K562 (cell line): ENCODE results near the gene PLXDC1. TPM values are rescaled to one million over a fixed set of nuclear protein-coding genes. Genes with fewer than 3 reads are reported as not detected.

ENCODE experiments used
- ATF3 ChIP-seq, 2 experiments: fragments of 450-650 bp in 1 of 2; sonication (generic) in 1 of 2; formaldehyde crosslinking in 1 of 2; IDR thresholded peaks in 1 of 2; conservative IDR thresholded peaks in 1 of 2; 2 replicates each; pipeline versions ENCODE4 v1.6.1 to v1.8.1; 2016 to 2023; ENCODE audit warnings: mild to moderate bottlenecking in 2 of 2, moderate library complexity in 2 of 2, inconsistent platforms in 1 of 2, missing genetic modification reagents in 1 of 2
- CBFA2T3 ChIP-seq: fragments of 450-650 bp; IDR thresholded peaks from 2 replicates; pipeline ENCODE4 v1.6.1; 2017
- CBX3 ChIP-seq, 2 experiments: IDR thresholded peaks; 1 replicate in 1 of 2; 2 replicates in 1 of 2; pipeline ENCODE4 v1.6.1; 2012; ENCODE audit warnings: inconsistent platforms in 2 of 2, low read length in 2 of 2, borderline replicate concordance in 1 of 2, control low read depth in 1 of 2
- CLOCK ChIP-seq: fragments of 250-450 bp; sonication (Bioruptor Pico); IDR thresholded peaks from 2 replicates; pipeline ENCODE4 v1.4.0; 2020; ENCODE audit warnings: mild to moderate bottlenecking, moderate library complexity, borderline replicate concordance
- DMBX1 ChIP-seq: fragments of 250-450 bp; sonication (Bioruptor Pico); IDR thresholded peaks from 2 replicates; pipeline ENCODE4 v1.8.0; 2022; ENCODE audit warnings: inconsistent platforms, mild to moderate bottlenecking, moderate library complexity, borderline replicate concordance
- NR1H2 ChIP-seq: sonication (generic); formaldehyde crosslinking; IDR thresholded peaks from 2 replicates; pipeline ENCODE4 v1.4.0; 2020; ENCODE audit warnings: mild to moderate bottlenecking, missing genetic modification reagents
- RFX1 ChIP-seq: fragments of 450-650 bp; IDR thresholded peaks from 2 replicates; pipeline ENCODE4 v1.6.1; 2016; ENCODE audit warnings: mild to moderate bottlenecking, moderate library complexity
- ZNF232 ChIP-seq: sonication (generic); formaldehyde crosslinking; IDR thresholded peaks from 2 replicates; pipeline ENCODE4 v1.8.0; 2022; ENCODE audit warnings: mild to moderate bottlenecking, missing genetic modification reagents
- ZNF695 ChIP-seq: fragments of 450-650 bp; formaldehyde crosslinking; IDR thresholded peaks from 2 replicates; pipeline ENCODE4 v1.4.0; 2020; ENCODE audit warnings: mild to moderate bottlenecking, moderate library complexity
- polyA plus RNA-seq, 8 experiments: library from polyadenylated mRNA; depleted of rRNA in 4 of 8; stranded (reverse) in 5 of 8; unstranded in 3 of 8; fragments of >200 nt; fragmentation: Nextera tagmentation in 2 of 8; fragmentation: Illumina TruSeq in 1 of 8; extraction: Ambion mirVana in 2 of 8; extraction: Trizol in 1 of 8; gene quantifications; 2 replicates each; pipeline versions ENCODE4 v1.2.1 to v1.2.3, GENCODE V29; 2011 to 2014; ENCODE audit warnings: inconsistent platforms in 1 of 8, missing spikeins in 1 of 8
- total RNA-seq, 7 experiments: library from RNA; depleted of rRNA in 6 of 7; stranded (reverse); fragments of >200 nt in 6 of 7; fragmentation: Illumina TruSeq in 2 of 7; extraction: Trizol in 2 of 7; gene quantifications; 2 replicates each; pipeline versions ENCODE4 v1.2.1 to v1.2.3, GENCODE V29; 2011 to 2021; ENCODE audit warnings: low replicate concordance in 1 of 7
- TF ChIP-seq, protein P1 (sequence below): fragments of 450-650 bp; IDR thresholded peaks from 2 replicates; pipeline ENCODE4 v1.6.1; 2017; ENCODE audit warnings: antibody characterized with exemption, mild to moderate bottlenecking
- TF ChIP-seq, protein P2 (sequence below): fragments of 250-450 bp; sonication (Bioruptor Pico); IDR thresholded peaks from 2 replicates; pipeline ENCODE4 v1.4.0; 2020; ENCODE audit warnings: borderline replicate concordance

Gene PLXDC1
- total and polyA plus RNA-seq, 9 of the 15 experiments (the other 6 are each of a cell fraction or from before 2014, with no cell fraction given) = not detected

DNA sequence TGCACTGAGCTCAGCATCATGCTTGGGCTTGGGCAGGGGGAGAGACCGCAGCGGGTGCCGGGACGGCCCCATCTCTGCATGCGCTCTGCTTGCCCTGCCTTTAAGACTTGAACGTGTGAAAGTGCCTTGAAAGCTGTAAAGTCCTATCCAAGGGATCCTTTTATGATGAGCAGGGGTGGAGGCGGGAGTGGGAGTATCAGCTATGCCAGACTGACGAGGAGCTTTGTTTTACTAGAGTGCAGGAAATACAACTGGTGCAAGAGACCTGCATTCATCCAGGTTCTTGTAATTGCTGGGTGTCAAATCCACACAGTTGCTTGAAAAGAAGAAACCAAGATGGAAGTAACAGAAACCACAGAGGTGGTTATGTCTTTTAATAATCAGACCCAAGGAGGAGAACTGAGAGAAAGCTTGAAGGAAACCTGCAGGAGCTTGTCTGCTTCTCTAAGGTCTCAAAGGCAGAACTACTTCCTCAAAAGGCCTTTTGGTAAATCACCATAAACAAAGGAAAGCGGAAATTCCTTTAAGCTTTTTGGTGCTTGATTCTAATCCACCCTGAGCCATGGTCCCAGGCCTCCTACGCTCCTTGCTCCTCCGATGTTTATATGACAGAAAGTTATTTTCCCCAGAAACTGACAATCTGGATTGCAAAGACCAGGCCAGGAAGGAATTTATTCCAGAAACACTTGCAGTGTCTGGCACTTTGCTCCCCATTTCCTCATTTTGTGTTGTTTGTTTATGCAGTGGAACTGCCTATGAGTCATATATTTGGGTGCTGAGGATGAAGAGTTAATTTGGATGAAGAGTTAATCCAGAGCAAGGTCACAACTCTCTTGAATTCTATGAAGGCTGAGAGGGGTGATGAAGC is 132.9 kb downstream of the PLXDC1 start (continued):
- no peak for TF ChIP-seq CLOCK (CRISPR knock-in tag)
- no peak for TF ChIP-seq ZNF232 (CRISPR knock-in tag)
- TF ChIP-seq DMBX1 (CRISPR knock-in tag) = no peak
- TF ChIP-seq ZNF695 (CRISPR knock-in tag) = no peak
- TF ChIP-seq, protein P1, sequence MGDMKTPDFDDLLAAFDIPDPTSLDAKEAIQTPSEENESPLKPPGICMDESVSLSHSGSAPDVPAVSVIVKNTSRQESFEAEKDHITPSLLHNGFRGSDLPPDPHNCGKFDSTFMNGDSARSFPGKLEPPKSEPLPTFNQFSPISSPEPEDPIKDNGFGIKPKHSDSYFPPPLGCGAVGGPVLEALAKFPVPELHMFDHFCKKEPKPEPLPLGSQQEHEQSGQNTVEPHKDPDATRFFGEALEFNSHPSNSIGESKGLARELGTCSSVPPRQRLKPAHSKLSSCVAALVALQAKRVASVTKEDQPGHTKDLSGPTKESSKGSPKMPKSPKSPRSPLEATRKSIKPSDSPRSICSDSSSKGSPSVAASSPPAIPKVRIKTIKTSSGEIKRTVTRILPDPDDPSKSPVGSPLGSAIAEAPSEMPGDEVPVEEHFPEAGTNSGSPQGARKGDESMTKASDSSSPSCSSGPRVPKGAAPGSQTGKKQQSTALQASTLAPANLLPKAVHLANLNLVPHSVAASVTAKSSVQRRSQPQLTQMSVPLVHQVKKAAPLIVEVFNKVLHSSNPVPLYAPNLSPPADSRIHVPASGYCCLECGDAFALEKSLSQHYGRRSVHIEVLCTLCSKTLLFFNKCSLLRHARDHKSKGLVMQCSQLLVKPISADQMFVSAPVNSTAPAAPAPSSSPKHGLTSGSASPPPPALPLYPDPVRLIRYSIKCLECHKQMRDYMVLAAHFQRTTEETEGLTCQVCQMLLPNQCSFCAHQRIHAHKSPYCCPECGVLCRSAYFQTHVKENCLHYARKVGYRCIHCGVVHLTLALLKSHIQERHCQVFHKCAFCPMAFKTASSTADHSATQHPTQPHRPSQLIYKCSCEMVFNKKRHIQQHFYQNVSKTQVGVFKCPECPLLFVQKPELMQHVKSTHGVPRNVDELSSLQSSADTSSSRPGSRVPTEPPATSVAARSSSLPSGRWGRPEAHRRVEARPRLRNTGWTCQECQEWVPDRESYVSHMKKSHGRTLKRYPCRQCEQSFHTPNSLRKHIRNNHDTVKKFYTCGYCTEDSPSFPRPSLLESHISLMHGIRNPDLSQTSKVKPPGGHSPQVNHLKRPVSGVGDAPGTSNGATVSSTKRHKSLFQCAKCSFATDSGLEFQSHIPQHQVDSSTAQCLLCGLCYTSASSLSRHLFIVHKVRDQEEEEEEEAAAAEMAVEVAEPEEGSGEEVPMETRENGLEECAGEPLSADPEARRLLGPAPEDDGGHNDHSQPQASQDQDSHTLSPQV = no peak
- TF ChIP-seq, protein P2, sequence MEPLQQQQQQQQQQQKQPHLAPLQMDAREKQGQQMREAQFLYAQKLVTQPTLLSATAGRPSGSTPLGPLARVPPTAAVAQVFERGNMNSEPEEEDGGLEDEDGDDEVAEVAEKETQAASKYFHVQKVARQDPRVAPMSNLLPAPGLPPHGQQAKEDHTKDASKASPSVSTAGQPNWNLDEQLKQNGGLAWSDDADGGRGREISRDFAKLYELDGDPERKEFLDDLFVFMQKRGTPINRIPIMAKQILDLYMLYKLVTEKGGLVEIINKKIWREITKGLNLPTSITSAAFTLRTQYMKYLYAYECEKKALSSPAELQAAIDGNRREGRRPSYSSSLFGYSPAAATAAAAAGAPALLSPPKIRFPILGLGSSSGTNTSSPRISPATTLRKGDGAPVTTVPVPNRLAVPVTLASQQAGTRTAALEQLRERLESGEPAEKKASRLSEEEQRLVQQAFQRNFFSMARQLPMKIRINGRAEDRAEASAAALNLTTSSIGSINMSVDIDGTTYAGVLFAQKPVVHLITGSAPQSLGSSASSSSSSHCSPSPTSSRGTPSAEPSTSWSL (CRISPR knock-in tag) = no peak
- no peak for TF ChIP-seq RFX1
- TF ChIP-seq CBFA2T3 = no peak
- TF ChIP-seq ATF3 (IDR thresholded peaks at IDR 0.05) = peak; percentile 85
- no peak for TF ChIP-seq ATF3 (CRISPR knock-in tag; conservative IDR thresholded peaks at IDR 0.05)
- no peak for TF ChIP-seq NR1H2 (CRISPR knock-in tag)
- TF ChIP-seq CBX3 (IDR thresholded peaks at IDR 0.05; ENCODE audit: borderline replicate concordance in 1 of 2, low read length in 2 of 2) = no peak
